ENCODE measurements around the gene TTC22. TPM values are rescaled to one million over a fixed set of nuclear protein-coding genes. Genes with fewer than 3 reads are reported as not detected.

TTC22 gene
- total RNA-seq, 1 experiment from 2014 or later, result 8.8 TPM

DNA sequence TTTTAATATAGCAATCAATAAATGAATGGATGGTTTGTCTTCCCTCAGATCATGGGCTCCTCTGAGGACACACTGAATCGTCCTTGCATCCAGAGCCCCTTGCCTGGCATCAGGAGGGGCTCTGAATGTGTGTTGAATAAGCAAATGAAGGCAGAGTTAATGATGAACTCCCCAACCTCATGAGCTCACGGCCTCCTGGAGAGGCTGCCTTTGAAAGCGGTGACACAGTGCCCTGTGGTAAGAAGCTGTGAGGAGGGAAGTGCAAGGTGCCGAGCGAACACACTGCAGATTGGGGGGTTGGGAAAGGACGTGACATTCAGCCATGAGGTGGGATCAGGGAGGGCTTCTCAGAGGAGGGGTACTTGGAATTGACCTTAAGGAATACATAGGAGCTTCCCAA lies 33.6 kb downstream of the TTC22 start:
- Mint-ChIP-seq H3K4me1 (ENCODE audit: low read depth, unreplicated experiment) (peaks cover 7% of the 10 kb centered on the region), H3K27ac (ENCODE audit: unreplicated experiment) (no peak overlapping the region), H3K36me3 (ENCODE audit: insufficient read depth, unreplicated experiment) (no peaks in the 10 kb centered on the region), H3K4me3 (ENCODE audit: unreplicated experiment) (no peak overlapping the region), H3K27me3 (ENCODE audit: insufficient read depth, unreplicated experiment) (no peaks in the 10 kb centered on the region), H3K9me3 (ENCODE audit: unreplicated experiment) (no peaks in the 10 kb centered on the region)
- POLR2A ChIA-PET, result no interaction called here
- Histone ChIP-seq H3K4me1 (no peaks in the 10 kb centered on the region), H3K4me3 (ENCODE audit: low read depth, low read length) (no peak overlapping the region), H3K9me3 (no peaks in the 10 kb centered on the region), H3K27me3 (replicated peaks; ENCODE audit: control insufficient read depth, insufficient read depth, low read length) (no peaks in the 10 kb centered on the region), H3K36me3 (ENCODE audit: control insufficient read depth, insufficient read depth, low read length) (no peaks in the 10 kb centered on the region)
- TF ChIP-seq, protein P1, sequence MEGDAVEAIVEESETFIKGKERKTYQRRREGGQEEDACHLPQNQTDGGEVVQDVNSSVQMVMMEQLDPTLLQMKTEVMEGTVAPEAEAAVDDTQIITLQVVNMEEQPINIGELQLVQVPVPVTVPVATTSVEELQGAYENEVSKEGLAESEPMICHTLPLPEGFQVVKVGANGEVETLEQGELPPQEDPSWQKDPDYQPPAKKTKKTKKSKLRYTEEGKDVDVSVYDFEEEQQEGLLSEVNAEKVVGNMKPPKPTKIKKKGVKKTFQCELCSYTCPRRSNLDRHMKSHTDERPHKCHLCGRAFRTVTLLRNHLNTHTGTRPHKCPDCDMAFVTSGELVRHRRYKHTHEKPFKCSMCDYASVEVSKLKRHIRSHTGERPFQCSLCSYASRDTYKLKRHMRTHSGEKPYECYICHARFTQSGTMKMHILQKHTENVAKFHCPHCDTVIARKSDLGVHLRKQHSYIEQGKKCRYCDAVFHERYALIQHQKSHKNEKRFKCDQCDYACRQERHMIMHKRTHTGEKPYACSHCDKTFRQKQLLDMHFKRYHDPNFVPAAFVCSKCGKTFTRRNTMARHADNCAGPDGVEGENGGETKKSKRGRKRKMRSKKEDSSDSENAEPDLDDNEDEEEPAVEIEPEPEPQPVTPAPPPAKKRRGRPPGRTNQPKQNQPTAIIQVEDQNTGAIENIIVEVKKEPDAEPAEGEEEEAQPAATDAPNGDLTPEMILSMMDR (IDR thresholded peaks at IDR 0.05; ENCODE audit: insufficient read depth in 1 of 2, low read depth in 1 of 2, low read length in 1 of 2, severe bottlenecking in 1 of 2, unreplicated experiment in 1 of 2), result no peak
- CTCF ChIA-PET, result interaction anchor here (1.9 kb wide), 1 partner anchor 34 kb away, joined by 15 read pairs; the partner anchor contains the start of gene TTC22
- BruUV-seq (replicated peaks), result no TSS peak
- intact Hi-C loops (cut with micrococcal nuclease; ENCODE audit: unreplicated experiment), result no loop called here
- DNase-seq, result no peak

DNA sequence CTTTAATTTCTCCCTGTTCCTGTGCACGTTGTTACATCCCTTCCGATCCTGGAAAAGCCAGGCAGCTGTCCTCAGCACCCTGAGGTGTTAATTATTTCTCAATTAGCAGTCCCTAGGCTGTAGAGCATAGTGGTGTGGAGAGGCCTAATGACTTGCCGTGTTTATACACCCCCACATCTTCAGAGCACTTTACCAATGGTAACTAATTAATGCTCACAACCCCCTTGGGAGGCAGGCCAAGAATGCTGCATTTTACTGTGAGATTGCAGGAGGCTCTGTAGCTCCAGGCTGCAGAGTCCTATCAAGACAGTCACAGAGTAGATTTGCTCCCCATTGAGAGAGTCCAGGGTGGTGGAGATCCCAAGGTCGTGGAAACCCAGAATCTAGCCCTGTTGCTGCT lies 34.4 kb downstream of the TTC22 start:
- no peaks in the 10 kb centered on the region for H3K9me3 Mint-ChIP-seq (ENCODE audit: unreplicated experiment)
- Histone ChIP-seq H3K4me1 (no peaks in the 10 kb centered on the region), H3K9me3 (no peaks in the 10 kb centered on the region), H3K27me3 (replicated peaks; ENCODE audit: control insufficient read depth, insufficient read depth, low read length) (no peaks in the 10 kb centered on the region), H3K36me3 (ENCODE audit: control insufficient read depth, insufficient read depth, low read length) (no peaks in the 10 kb centered on the region), H3K4me3 (ENCODE audit: low read depth, low read length) (no peak overlapping the region)
- no peak overlapping the region for H3K27ac Mint-ChIP-seq (ENCODE audit: unreplicated experiment)
- no peaks in the 10 kb centered on the region for H3K36me3 Mint-ChIP-seq (ENCODE audit: insufficient read depth, unreplicated experiment)
- BruUV-seq (replicated peaks), result no TSS peak
- no peak for DNase-seq
- ChIA-PET POLR2A (interaction anchor here (0.6 kb wide), 1 partner anchor 34 kb away, joined by 3 read pairs; no protein-coding TSS in a partner anchor), CTCF (interaction anchor here (0.7 kb wide), 1 partner anchor 35 kb away, joined by 4 read pairs; no protein-coding TSS in a partner anchor)
- no peak overlapping the region for H3K4me3 Mint-ChIP-seq (ENCODE audit: unreplicated experiment)
- H3K4me1 Mint-ChIP-seq (ENCODE audit: low read depth, unreplicated experiment), result peaks cover 7% of the 10 kb centered on the region
- H3K27me3 Mint-ChIP-seq (ENCODE audit: insufficient read depth, unreplicated experiment), result no peaks in the 10 kb centered on the region
- TF ChIP-seq, protein P1 (IDR thresholded peaks at IDR 0.05; ENCODE audit: insufficient read depth in 1 of 2, low read depth in 1 of 2, low read length in 1 of 2, severe bottlenecking in 1 of 2, unreplicated experiment in 1 of 2), result no peak
- intact Hi-C loops (cut with micrococcal nuclease; ENCODE audit: unreplicated experiment), result no loop called here

DNA sequence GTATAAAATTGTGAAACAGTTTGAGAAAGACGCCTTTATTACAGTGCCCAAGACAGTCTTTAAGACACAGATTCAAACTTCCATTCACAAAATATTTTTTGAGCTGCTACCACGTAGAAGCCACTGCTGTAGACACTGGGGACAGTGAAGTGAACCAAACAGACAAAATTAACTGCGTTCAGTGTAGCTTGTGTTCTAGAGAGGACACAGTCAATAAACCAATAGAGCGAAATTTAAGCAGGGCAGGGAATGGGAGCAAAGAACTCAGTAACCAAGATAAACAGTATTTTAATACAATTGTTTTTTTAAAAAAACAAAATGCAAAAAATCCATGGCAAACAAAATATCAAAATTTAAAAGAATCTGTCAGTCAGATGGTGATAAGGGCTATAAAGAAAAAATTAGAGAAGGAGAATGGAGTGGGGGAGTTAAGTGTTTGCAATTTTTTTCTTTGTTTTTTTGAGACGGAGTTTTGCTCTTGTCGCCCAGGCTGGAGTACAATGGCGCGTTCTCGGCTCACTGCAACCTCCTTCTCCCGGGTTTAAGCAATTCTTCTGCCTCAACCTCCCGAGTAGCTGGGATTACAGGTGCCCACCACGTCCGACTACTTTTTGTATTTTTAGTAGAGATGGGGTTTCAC lies 36.1 kb downstream of the TTC22 start:
- Mint-ChIP-seq H3K27me3 (ENCODE audit: insufficient read depth, unreplicated experiment) (no peaks in the 10 kb centered on the region), H3K4me1 (ENCODE audit: low read depth, unreplicated experiment) (peaks cover 7% of the 10 kb centered on the region), H3K27ac (ENCODE audit: unreplicated experiment) (peak overlapping the region; percentile 93), H3K4me3 (ENCODE audit: unreplicated experiment) (peak overlapping the region; percentile 88), H3K36me3 (ENCODE audit: insufficient read depth, unreplicated experiment) (no peaks in the 10 kb centered on the region), H3K9me3 (ENCODE audit: unreplicated experiment) (no peaks in the 10 kb centered on the region)
- TF ChIP-seq, protein P1 (IDR thresholded peaks at IDR 0.05; ENCODE audit: insufficient read depth in 1 of 2, low read depth in 1 of 2, low read length in 1 of 2, severe bottlenecking in 1 of 2, unreplicated experiment in 1 of 2), result no peak
- intact Hi-C loops (cut with micrococcal nuclease; ENCODE audit: unreplicated experiment), result loop anchor here (1.0 to 5.0 kb wide), 3 partner anchors 36 to 48 kb away; partner anchors contain the start of genes TTC22 and TTC4
- Histone ChIP-seq H3K4me1 (no peaks in the 10 kb centered on the region), H3K27me3 (replicated peaks; ENCODE audit: control insufficient read depth, insufficient read depth, low read length) (no peaks in the 10 kb centered on the region), H3K9me3 (no peaks in the 10 kb centered on the region), H3K4me3 (ENCODE audit: low read depth, low read length) (peak overlapping the region; percentile 34), H3K36me3 (ENCODE audit: control insufficient read depth, insufficient read depth, low read length) (no peaks in the 10 kb centered on the region)
- no TSS peak for BruUV-seq (replicated peaks)
- CTCF ChIA-PET, result interaction anchor here (1.9 kb wide), 1 partner anchor 36 kb away, joined by 18 read pairs; the partner anchor contains the start of gene TTC22
- POLR2A ChIA-PET, result interaction anchor here (1.0 kb wide), 1 partner anchor 7 kb away, joined by 3 read pairs; no protein-coding TSS in a partner anchor
- DNase-seq, result no peak
